ENCODE data around the gene PINK1. TPM values are rescaled to one million over a fixed set of nuclear protein-coding genes. Genes with fewer than 3 reads are reported as not detected.

The PINK1 gene
- total and polyA plus RNA-seq, 2 of the 13 experiments (the other 11 are each of a cell fraction or from before 2014, with no cell fraction given) = 15.3 to 16.1 TPM

DNA sequence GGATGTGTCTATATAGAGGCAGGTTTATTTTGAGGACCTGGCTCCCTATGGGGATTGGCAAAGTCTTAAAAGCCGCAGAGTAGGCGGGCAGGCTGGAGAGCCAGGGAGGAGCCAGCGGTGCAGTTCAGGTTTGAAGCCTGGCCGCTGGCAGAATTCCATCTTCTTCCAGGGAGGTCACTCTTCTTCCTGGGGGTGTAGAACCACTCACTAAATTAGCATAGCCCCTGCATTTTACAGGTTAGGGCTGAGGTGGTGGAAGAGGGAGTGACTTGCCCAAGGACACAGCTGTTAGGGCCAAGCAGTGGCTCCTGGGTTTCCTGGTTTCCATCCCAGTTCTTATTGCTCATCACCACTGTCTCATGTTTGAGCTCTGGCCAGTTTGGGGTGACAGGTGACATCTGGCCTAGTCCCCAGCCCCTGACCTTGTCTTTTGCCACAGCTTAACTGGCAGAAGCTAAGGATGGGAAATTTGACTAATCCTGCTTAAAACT, 1.4 kb downstream of the PINK1 start:
- Histone ChIP-seq H3K9ac (ENCODE audit: insufficient read depth, low read depth, low read length) (no peak overlapping the region), H3K27me3 (ENCODE audit: control insufficient read depth in 1 of 2, insufficient read depth in 2 of 2, low read length in 2 of 2) (no peaks in the 10 kb centered on the region), H3K27ac (ENCODE audit: extremely low read length, insufficient read depth, low read length) (no peak overlapping the region), H3K4me2 (ENCODE audit: low read depth, low read length) (peak overlapping the region; percentile 96), H3K79me2 (ENCODE audit: insufficient read depth, low read length) (no peaks in the 10 kb centered on the region), H3K4me3 (replicated peaks in 1 of 3; ENCODE audit: insufficient read depth in 1 of 3, low read depth in 2 of 3, low read length in 3 of 3) (peak overlapping the region; percentile 74 to 90 (median 77)), H2AFZ (ENCODE audit: low read length) (no peak overlapping the region), H3K4me1 (ENCODE audit: insufficient read depth, low read length) (peaks cover 22% of the 10 kb centered on the region), H4K20me1 (ENCODE audit: insufficient read depth, low read length) (no peaks in the 10 kb centered on the region), H3K9me3 (ENCODE audit: low read length) (no peaks in the 10 kb centered on the region), H3K36me3 (replicated peaks in 1 of 2; ENCODE audit: control insufficient read depth in 1 of 2, insufficient read depth in 2 of 2, low read length in 2 of 2) (peaks cover 3 to 4% of the 10 kb centered on the region in 2 experiments; a peak in 1 of 5 replicates)
- BruUV-seq (replicated peaks) = no TSS peak
- FAIRE-seq (peak; percentile 26), ATAC-seq (peak; percentile 62), DNase-seq (ENCODE audit: low spot score) (peak; percentile 20)
- intact Hi-C loops (cut with micrococcal nuclease; ENCODE audit: unreplicated experiment) = no loop called here
- WGBS (ENCODE audit: low lambda C conversion rate) = 13% methylated on average over 4 of the region's 4 CpGs
- POLR2A ChIA-PET = interaction anchor here (0.8 to 3.5 kb wide), 5 partner anchors 22 to 126 kb away, joined by 6 to 45 read pairs (median 23); partner anchors contain the start of genes CDA, DDOST, FAM43B and MUL1
- in situ Hi-C loops (cut with HindIII; ENCODE audit: extremely low pct_ligation_motif_present, low pct_unique_long_range_greater_than_20kb) = loop anchor here (5.0 kb wide), 2 partner anchors 57 to 102 kb away; no protein-coding TSS in a partner anchor
- TF ChIP-seq ZNF891 (CRISPR knock-in tag; IDR thresholded peaks at IDR 0.05) (no peak), ZNF329 (CRISPR knock-in tag; IDR thresholded peaks at IDR 0.05; ENCODE audit: low read depth) (no peak), SATB2 (CRISPR knock-in tag; IDR thresholded peaks at IDR 0.05) (no peak), ZNF543 (CRISPR knock-in tag; IDR thresholded peaks at IDR 0.05) (no peak), HOXA5 (CRISPR knock-in tag; IDR thresholded peaks at IDR 0.05) (no peak), NCOA1 (CRISPR knock-in tag; IDR thresholded peaks at IDR 0.05) (no peak), ISL2 (CRISPR knock-in tag; IDR thresholded peaks at IDR 0.05) (no peak), CBX5 (CRISPR knock-in tag; IDR thresholded peaks at IDR 0.05; ENCODE audit: borderline replicate concordance) (no peak), RAD21 (CRISPR knock-in tag; IDR thresholded peaks at IDR 0.05) (no peak), CHD4 (IDR thresholded peaks at IDR 0.05; ENCODE audit: borderline replicate concordance, low read length) (no peak), ZZZ3 (CRISPR knock-in tag; IDR thresholded peaks at IDR 0.05; ENCODE audit: borderline replicate concordance) (no peak), THAP11 (CRISPR knock-in tag; IDR thresholded peaks at IDR 0.05) (no peak), PHF20 (CRISPR knock-in tag; IDR thresholded peaks at IDR 0.05) (no peak), BRCA1 (CRISPR knock-in tag; IDR thresholded peaks at IDR 0.05) (no peak)
- TF ChIP-seq, protein P1, sequence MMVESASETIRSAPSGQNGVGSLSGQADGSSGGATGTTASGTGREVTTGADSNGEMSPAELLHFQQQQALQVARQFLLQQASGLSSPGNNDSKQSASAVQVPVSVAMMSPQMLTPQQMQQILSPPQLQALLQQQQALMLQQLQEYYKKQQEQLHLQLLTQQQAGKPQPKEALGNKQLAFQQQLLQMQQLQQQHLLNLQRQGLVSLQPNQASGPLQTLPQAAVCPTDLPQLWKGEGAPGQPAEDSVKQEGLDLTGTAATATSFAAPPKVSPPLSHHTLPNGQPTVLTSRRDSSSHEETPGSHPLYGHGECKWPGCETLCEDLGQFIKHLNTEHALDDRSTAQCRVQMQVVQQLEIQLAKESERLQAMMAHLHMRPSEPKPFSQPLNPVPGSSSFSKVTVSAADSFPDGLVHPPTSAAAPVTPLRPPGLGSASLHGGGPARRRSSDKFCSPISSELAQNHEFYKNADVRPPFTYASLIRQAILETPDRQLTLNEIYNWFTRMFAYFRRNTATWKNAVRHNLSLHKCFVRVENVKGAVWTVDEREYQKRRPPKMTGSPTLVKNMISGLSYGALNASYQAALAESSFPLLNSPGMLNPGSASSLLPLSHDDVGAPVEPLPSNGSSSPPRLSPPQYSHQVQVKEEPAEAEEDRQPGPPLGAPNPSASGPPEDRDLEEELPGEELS (CRISPR knock-in tag; IDR thresholded peaks at IDR 0.05) = no peak
- TF ChIP-seq, protein P2, sequence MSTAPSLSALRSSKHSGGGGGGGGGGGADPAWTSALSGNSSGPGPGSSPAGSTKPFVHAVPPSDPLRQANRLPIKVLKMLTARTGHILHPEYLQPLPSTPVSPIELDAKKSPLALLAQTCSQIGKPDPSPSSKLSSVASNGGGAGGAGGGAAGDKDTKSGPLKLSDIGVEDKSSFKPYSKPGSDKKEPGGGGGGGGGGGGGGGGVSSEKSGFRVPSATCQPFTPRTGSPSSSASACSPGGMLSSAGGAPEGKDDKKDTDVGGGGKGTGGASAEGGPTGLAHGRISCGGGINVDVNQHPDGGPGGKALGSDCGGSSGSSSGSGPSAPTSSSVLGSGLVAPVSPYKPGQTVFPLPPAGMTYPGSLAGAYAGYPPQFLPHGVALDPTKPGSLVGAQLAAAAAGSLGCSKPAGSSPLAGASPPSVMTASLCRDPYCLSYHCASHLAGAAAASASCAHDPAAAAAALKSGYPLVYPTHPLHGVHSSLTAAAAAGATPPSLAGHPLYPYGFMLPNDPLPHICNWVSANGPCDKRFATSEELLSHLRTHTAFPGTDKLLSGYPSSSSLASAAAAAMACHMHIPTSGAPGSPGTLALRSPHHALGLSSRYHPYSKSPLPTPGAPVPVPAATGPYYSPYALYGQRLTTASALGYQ (CRISPR knock-in tag; IDR thresholded peaks at IDR 0.05) = no peak
- CTCF ChIA-PET (ENCODE audit: low intra/inter-chr PET ratio, low total read pairs) = interaction anchor here (2.9 to 3.1 kb wide), 2 partner anchors 59 to 112 kb away, joined by 13 to 23 read pairs; no protein-coding TSS in a partner anchor

All from HepG2 (cell line).